Measurements from ENCODE around the gene FUOM. TPM values are rescaled to one million over a fixed set of nuclear protein-coding genes. Genes with fewer than 3 reads are reported as not detected.

The FUOM gene
- total RNA-seq, 1 donor from 2014 or later = 54.0 TPM

DNA sequence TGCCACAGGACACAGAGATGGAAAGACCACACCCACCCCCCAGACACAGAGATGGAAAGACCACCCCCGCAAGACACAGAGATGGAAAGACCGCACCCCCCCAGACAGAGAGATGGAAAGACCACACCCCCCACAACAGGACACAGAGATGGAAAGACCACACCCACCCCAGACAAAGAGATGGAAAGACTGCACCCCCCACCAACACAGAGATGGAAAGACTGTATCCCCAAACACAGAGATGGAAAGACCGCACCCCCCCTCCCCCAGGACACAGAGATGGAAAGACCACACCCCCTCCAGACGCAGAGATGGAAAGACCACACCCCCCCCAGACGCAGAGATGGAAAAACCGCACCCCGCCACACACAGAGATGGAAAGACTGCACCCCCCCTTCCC, 41.1 kb downstream of the FUOM start:
- Histone ChIP-seq H3K4me3 (no peak overlapping the region), H3K36me3 (peaks cover 0 to 5% of the 10 kb centered on the region in 2 donors), H3K27ac (no peak overlapping the region), H3K27me3 (no peaks in the 10 kb centered on the region), H3K9me3 (no peaks in the 10 kb centered on the region), H3K4me1 (peaks cover 6% of the 10 kb centered on the region)
- no peak for TF ChIP-seq POLR2AphosphoS5 (IDR thresholded peaks at IDR 0.05; ENCODE audit: insufficient read depth in 1 of 2, low read depth in 1 of 2)
- TF ChIP-seq, protein P1, sequence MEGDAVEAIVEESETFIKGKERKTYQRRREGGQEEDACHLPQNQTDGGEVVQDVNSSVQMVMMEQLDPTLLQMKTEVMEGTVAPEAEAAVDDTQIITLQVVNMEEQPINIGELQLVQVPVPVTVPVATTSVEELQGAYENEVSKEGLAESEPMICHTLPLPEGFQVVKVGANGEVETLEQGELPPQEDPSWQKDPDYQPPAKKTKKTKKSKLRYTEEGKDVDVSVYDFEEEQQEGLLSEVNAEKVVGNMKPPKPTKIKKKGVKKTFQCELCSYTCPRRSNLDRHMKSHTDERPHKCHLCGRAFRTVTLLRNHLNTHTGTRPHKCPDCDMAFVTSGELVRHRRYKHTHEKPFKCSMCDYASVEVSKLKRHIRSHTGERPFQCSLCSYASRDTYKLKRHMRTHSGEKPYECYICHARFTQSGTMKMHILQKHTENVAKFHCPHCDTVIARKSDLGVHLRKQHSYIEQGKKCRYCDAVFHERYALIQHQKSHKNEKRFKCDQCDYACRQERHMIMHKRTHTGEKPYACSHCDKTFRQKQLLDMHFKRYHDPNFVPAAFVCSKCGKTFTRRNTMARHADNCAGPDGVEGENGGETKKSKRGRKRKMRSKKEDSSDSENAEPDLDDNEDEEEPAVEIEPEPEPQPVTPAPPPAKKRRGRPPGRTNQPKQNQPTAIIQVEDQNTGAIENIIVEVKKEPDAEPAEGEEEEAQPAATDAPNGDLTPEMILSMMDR (IDR thresholded peaks at IDR 0.05) = no peak
- DNase-seq (ENCODE audit: extremely low spot score in 2 of 2) = no peak
- intact Hi-C loops (cut with DNase I) = no loop called here

GRCh38 chr10:133316266-133316665, 41.6 kb downstream of the FUOM start:
- Histone ChIP-seq H3K4me3 (no peak overlapping the region), H3K27ac (no peak overlapping the region), H3K4me1 (peaks cover 6% of the 10 kb centered on the region), H3K36me3 (peaks cover 0 to 5% of the 10 kb centered on the region in 2 donors), H3K27me3 (no peaks in the 10 kb centered on the region), H3K9me3 (no peaks in the 10 kb centered on the region)
- intact Hi-C loops (cut with DNase I) = no loop called here
- no peak for DNase-seq (ENCODE audit: extremely low spot score in 2 of 2)
- TF ChIP-seq POLR2A (IDR thresholded peaks at IDR 0.05) = no peak
- no peak for TF ChIP-seq POLR2AphosphoS5 (IDR thresholded peaks at IDR 0.05; ENCODE audit: insufficient read depth in 1 of 2, low read depth in 1 of 2)
- TF ChIP-seq, protein P1 (IDR thresholded peaks at IDR 0.05) = no peak

- peaks cover 0 to 5% of the 10 kb centered on the region in 2 donors for H3K36me3 ChIP-seq
- H3K4me1 ChIP-seq = peaks cover 6% of the 10 kb centered on the region
- no peaks in the 10 kb centered on the region for H3K9me3 ChIP-seq
- no peaks in the 10 kb centered on the region for H3K27me3 ChIP-seq
- H3K4me3 ChIP-seq = no peak overlapping the region
- TF ChIP-seq POLR2A (IDR thresholded peaks at IDR 0.05) = no peak
- TF ChIP-seq, protein P1 (IDR thresholded peaks at IDR 0.05) = no peak
- no peak for TF ChIP-seq POLR2AphosphoS5 (IDR thresholded peaks at IDR 0.05; ENCODE audit: insufficient read depth in 1 of 2, low read depth in 1 of 2)
- intact Hi-C loops (cut with DNase I) = no loop called here
- no peak for DNase-seq (ENCODE audit: extremely low spot score in 2 of 2)
- H3K27ac ChIP-seq = no peak overlapping the region
These were observed 42.0 kb downstream of the FUOM start for GRCh38 chr10:133315847-133316246.

DNA sequence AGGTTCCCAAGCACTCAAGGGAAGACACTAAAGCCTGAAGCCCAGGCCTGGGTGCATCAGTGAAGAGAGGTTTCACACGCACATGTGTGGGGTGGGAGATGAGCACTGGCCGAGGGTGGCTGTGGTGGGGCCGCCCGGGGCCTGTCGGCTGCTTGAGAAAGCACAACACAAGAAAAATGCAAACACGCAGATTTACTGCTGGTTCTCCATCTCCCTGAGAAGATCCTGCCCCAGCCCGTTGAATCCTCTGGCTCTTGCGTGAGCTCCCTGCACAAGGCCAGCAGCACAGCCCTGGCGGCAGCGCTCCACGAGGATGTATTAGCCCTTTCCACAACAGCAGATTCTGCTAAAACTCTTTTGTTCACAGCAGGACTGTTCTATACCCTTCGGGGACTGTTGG, 42.9 kb downstream of the FUOM start:
- intact Hi-C loops (cut with DNase I) = no loop called here
- no peaks in the 10 kb centered on the region for H3K27me3 ChIP-seq
- no peak overlapping the region for H3K27ac ChIP-seq
- no peak for DNase-seq (ENCODE audit: extremely low spot score in 2 of 2)
- H3K4me3 ChIP-seq = no peak overlapping the region
- peaks cover 0 to 13% of the 10 kb centered on the region in 2 donors for H3K36me3 ChIP-seq
- no peaks in the 10 kb centered on the region for H3K9me3 ChIP-seq
- H3K4me1 ChIP-seq = peaks cover 6% of the 10 kb centered on the region
- TF ChIP-seq POLR2AphosphoS5 (IDR thresholded peaks at IDR 0.05; ENCODE audit: insufficient read depth in 1 of 2, low read depth in 1 of 2) (no peak), POLR2A (IDR thresholded peaks at IDR 0.05) (no peak)
- TF ChIP-seq, protein P1 (IDR thresholded peaks at IDR 0.05) = no peak

GRCh38 chr10:133313192-133313591, 44.6 kb downstream of the FUOM start:
- Histone ChIP-seq H3K27ac (no peak overlapping the region), H3K27me3 (no peaks in the 10 kb centered on the region), H3K4me1 (peaks cover 6% of the 10 kb centered on the region), H3K36me3 (peaks cover 0 to 14% of the 10 kb centered on the region in 2 donors), H3K4me3 (no peak overlapping the region), H3K9me3 (no peaks in the 10 kb centered on the region)
- no peak for DNase-seq (ENCODE audit: extremely low spot score in 2 of 2)
- TF ChIP-seq POLR2AphosphoS5 (IDR thresholded peaks at IDR 0.05; ENCODE audit: insufficient read depth in 1 of 2, low read depth in 1 of 2) (no peak), POLR2A (IDR thresholded peaks at IDR 0.05) (no peak)
- TF ChIP-seq, protein P1 (IDR thresholded peaks at IDR 0.05) = no peak
- intact Hi-C loops (cut with DNase I) = no loop called here
